ENCODE results near the gene SIGLEC10.

Gene SIGLEC10

DNA sequence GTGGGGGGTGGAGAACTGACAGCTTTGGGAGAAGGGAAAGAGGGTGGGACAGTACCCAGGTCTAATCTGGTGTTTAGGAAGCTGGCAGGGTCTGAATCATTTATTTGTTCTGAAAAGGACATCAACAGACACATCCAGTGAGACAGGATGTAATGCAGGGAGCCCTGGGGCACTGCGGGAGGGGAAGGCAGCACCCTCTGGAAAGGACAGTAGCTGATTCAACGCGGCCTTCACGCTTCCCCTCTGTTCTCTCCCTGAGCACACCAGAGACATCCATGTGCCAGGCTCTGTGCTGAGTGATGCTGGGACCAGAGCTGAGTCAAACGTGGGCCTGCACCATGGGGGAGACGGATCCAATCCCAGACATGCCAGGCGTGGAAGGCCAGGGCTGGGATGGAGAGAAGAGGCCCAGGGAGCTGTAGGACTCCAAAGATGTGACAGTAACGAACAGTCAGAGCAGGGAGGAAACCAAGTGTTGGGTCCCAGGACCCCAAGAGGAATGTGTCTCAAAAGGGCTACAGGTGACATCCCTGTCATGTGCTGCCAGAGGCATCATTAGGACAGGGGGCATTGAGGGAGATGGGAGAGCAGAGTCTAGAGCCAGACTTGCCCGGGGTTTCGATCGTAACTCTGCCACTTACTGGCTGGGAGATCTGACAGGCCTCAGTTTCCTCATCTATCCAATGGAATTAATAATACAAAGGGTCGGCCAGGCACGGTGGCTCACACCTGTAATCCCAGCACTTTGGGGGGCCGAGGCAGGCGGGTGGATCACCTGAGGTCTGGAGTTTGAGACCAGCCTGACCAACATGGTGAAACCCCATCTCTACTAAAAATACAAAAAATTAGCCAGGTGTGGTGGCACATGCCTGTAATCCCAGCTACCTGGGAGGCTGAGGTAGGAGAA is 53.0 kb downstream of the SIGLEC10 start:
- no peak for DNase-seq

DNA sequence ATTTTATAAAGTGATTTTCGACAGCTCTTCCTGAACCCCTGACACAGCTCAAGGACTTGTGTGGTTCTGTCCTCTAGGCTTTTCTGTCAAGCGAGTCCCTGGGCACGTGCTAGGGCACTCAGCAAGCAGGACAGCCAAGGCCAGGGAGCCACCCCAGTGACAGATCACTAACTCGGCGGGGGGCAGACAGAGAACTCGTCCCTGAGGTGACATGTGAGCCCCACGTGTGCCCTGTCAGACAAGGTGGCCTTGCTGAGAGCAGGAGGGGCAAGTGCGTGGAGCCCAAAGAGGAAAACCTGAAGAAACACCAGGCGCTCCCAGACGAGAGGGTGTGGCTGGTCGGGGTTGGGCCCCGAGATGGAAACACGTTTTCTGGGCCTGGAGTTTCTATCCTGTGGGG is 56.2 kb downstream of the SIGLEC10 start:
- no peak for DNase-seq
